Measurements from ENCODE around the gene PLA2G5. TPM values are rescaled to one million over a fixed set of nuclear protein-coding genes. Genes with fewer than 3 reads are reported as not detected.
A peak's percentile ranks its signal among the peaks of the same experiment; 100 is the strongest.

Gene PLA2G5
- total RNA-seq, 2 experiments from 2014 or later = not detected

GRCh38 chr1:20086800-20087199, 16.8 kb downstream of the PLA2G5 start:
- Mint-ChIP-seq H3K36me3 (no peaks in the 10 kb centered on the region), H3K4me3 (no peak overlapping the region), H3K4me1 (peaks cover 3% of the 10 kb centered on the region), H3K27me3 (peaks cover 39% of the 10 kb centered on the region), H3K27ac (no peak overlapping the region), H3K9me3 (ENCODE audit: low read depth) (no peaks in the 10 kb centered on the region)
- no peak for DNase-seq
- CTCF ChIA-PET = no interaction called here
- ATAC-seq = no peak

DNA sequence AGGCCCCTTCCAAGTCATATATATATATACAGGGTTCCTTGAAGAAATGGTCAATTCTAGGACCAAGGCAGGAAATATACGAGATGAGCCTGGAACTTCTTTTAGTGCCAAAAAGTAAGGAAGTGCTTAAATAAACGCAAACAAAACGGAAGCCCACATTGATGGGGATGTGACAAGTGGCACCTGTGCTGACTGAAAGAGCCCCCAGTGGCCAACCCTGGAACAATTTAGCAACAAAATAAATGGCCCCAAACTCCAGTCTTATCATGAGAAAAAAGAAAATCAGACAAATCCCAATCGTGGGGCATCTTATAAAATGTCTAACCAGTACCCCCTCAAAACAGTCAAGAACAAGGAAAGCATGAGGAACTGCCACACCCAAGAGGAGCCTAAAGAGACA, 17.7 kb downstream of the PLA2G5 start:
- ATAC-seq (no peak), DNase-seq (no peak)
- no peak overlapping the region for H3K27ac Mint-ChIP-seq
- H3K27me3 Mint-ChIP-seq = peaks cover 39% of the 10 kb centered on the region
- no peaks in the 10 kb centered on the region for H3K9me3 Mint-ChIP-seq (ENCODE audit: low read depth)
- H3K4me3 Mint-ChIP-seq = no peak overlapping the region
- no peaks in the 10 kb centered on the region for H3K4me1 Mint-ChIP-seq
- H3K36me3 Mint-ChIP-seq = no peaks in the 10 kb centered on the region
- CTCF ChIA-PET = no interaction called here

DNA sequence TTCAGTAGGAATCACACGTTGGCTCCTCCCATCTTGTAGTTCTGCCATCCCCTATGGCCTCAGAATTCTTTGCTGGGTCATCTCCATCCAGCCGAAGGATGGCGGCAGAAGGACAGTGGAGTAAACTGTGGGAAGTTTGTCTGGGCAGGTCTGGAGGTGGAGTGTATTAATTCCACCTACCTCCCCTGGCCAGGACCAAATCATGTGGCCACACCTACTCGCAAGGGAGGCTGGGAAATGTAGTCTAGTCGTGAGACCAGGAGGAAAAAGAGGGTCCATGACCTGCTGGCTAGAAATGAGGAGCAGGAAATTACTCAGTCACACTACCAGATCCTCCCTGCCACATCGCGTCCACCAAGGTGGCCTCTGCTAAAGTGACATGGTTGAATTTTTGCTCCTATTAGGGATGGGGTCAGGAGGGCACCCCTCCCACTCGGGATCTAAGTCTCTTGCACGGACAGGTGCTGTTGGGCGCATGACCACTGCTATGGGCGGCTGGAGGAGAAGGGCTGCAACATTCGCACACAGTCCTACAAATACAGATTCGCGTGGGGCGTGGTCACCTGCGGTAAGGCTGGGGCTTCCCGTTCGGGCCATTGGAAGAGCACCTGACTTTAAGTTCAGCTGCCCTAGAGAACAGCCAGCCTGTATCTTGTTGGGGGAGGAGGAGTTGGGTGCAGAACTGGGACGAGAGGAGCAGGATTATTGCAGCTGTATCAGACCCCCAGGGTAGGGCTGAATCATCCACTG, 19.5 kb downstream of the PLA2G5 start:
- Mint-ChIP-seq H3K36me3 (no peaks in the 10 kb centered on the region), H3K27me3 (peaks cover 34% of the 10 kb centered on the region), H3K9me3 (ENCODE audit: low read depth) (no peaks in the 10 kb centered on the region), H3K4me3 (no peak overlapping the region), H3K4me1 (no peaks in the 10 kb centered on the region), H3K27ac (no peak overlapping the region)
- ATAC-seq = no peak
- no peak for DNase-seq
- CTCF ChIA-PET = no interaction called here

DNA sequence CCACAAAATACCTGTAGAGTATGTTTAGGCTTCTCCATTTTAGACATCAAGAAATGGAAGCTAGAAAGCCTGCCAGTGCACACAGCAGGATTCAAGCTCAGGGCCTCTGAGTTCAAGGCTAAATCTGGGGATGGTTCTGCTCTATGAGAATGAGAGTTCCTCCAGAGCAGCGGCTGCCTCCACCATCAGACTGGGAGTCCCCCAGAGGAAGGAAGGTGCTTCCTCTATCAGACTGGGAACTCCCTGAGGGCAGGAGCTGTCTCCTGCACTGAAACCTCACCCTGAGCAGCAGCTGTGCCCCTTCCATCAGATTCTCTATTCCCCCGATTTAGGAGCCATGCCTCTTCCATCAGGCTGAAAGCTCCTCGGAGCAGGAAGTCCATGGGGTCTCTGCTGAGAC, 20.1 kb downstream of the PLA2G5 start:
- Mint-ChIP-seq H3K4me3 (no peak overlapping the region), H3K9me3 (ENCODE audit: low read depth) (no peaks in the 10 kb centered on the region), H3K36me3 (no peaks in the 10 kb centered on the region), H3K4me1 (no peaks in the 10 kb centered on the region), H3K27me3 (peaks cover 32% of the 10 kb centered on the region), H3K27ac (no peak overlapping the region)
- CTCF ChIA-PET = no interaction called here
- no peak for ATAC-seq
- no peak for DNase-seq

DNA sequence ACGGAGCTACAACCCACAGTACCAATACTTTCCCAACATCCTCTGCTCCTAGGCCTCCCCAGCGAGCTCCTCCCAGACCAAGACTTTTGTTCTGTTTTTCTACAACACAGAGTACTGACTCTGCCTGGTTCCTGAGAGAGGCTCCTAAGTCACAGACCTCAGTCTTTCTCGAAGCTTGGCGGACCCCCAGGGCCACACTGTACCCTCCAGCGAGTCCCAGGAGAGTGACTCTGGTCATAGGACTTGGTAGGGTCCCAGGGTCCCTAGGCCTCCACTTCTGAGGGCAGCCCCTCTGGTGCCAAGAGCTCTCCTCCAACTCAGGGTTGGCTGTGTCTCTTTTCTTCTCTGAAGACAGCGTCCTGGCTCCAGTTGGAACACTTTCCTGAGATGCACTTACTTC, 20.6 kb downstream of the PLA2G5 start:
- Mint-ChIP-seq H3K36me3 (no peaks in the 10 kb centered on the region), H3K27ac (no peak overlapping the region), H3K4me3 (no peak overlapping the region), H3K4me1 (no peaks in the 10 kb centered on the region), H3K27me3 (peaks cover 32% of the 10 kb centered on the region), H3K9me3 (ENCODE audit: low read depth) (no peaks in the 10 kb centered on the region)
- CTCF ChIA-PET = no interaction called here
- ATAC-seq (no peak), DNase-seq (no peak)

GRCh38 chr1:20093303-20093702, 23.3 kb downstream of the PLA2G5 start:
- peaks cover 32% of the 10 kb centered on the region for H3K27me3 Mint-ChIP-seq
- H3K4me1 Mint-ChIP-seq = no peaks in the 10 kb centered on the region
- DNase-seq (no peak), ATAC-seq (no peak)
- no peak overlapping the region for H3K4me3 Mint-ChIP-seq
- H3K36me3 Mint-ChIP-seq = no peaks in the 10 kb centered on the region
- CTCF ChIA-PET = interaction anchor here (0.6 to 1.5 kb wide), 2 partner anchors 25 to 117 kb away, joined by 3 read pairs; no protein-coding TSS in a partner anchor
- no peak overlapping the region for H3K27ac Mint-ChIP-seq
- no peaks in the 10 kb centered on the region for H3K9me3 Mint-ChIP-seq (ENCODE audit: low read depth)

DNA sequence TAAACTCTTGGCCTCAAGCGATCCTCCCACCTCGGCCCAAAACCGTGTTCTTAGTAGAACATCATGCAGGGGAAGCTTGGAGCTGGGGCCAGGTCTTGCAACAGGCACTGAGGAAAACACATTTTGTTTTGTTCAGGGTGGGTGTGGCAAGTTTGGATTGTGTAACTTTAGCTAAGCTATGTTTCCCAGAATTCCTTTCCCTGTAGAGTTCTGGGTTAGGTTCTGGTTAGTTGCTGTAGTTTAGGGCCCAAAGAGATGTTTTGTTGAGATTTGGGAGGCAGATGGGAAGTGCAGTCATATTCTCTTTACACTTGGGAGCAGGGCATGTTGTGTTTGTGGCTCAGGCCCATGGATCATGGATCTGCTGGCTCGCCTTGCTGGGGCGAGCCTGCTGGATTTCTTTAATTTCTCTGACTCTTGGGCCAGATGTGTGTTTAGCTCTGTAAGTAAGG, 24.0 kb downstream of the PLA2G5 start:
- Mint-ChIP-seq H3K27ac (no peak overlapping the region), H3K4me1 (no peaks in the 10 kb centered on the region), H3K36me3 (no peaks in the 10 kb centered on the region), H3K4me3 (no peak overlapping the region), H3K9me3 (ENCODE audit: low read depth) (no peaks in the 10 kb centered on the region), H3K27me3 (peaks cover 32% of the 10 kb centered on the region)
- ATAC-seq (no peak), DNase-seq (no peak)
- CTCF ChIA-PET = interaction anchor here (0.6 kb wide), 1 partner anchor 117 kb away, joined by 3 read pairs; no protein-coding TSS in a partner anchor

- no peaks in the 10 kb centered on the region for H3K9me3 Mint-ChIP-seq (ENCODE audit: low read depth)
- DNase-seq = no peak
- H3K36me3 Mint-ChIP-seq = no peaks in the 10 kb centered on the region
- peaks cover 28% of the 10 kb centered on the region for H3K27me3 Mint-ChIP-seq
- ATAC-seq = no peak
- H3K4me3 Mint-ChIP-seq = no peak overlapping the region
- H3K27ac Mint-ChIP-seq = no peak overlapping the region
- H3K4me1 Mint-ChIP-seq = no peaks in the 10 kb centered on the region
- CTCF ChIA-PET = no interaction called here
Observed at GRCh38 chr1:20095564-20096434, 25.8 kb downstream of the PLA2G5 start.

GRCh38 chr1:20096840-20097447, 26.9 kb downstream of the PLA2G5 start:
- H3K4me1 Mint-ChIP-seq = peaks cover 1% of the 10 kb centered on the region
- no peaks in the 10 kb centered on the region for H3K9me3 Mint-ChIP-seq (ENCODE audit: low read depth)
- H3K36me3 Mint-ChIP-seq = no peaks in the 10 kb centered on the region
- CTCF ChIA-PET = no interaction called here
- no peak for ATAC-seq
- peaks cover 17% of the 10 kb centered on the region for H3K27me3 Mint-ChIP-seq
- no peak overlapping the region for H3K4me3 Mint-ChIP-seq
- no peak for DNase-seq
- H3K27ac Mint-ChIP-seq = no peak overlapping the region

- H3K27ac Mint-ChIP-seq = no peak overlapping the region
- DNase-seq (no peak), ATAC-seq (no peak)
- H3K4me3 Mint-ChIP-seq = no peak overlapping the region
- H3K36me3 Mint-ChIP-seq = no peaks in the 10 kb centered on the region
- peaks cover 3% of the 10 kb centered on the region for H3K4me1 Mint-ChIP-seq
- H3K9me3 Mint-ChIP-seq (ENCODE audit: low read depth) = no peaks in the 10 kb centered on the region
- CTCF ChIA-PET = no interaction called here
- peaks cover 9% of the 10 kb centered on the region for H3K27me3 Mint-ChIP-seq
Observed at GRCh38 chr1:20099533-20099932, 29.5 kb downstream of the PLA2G5 start.

DNA sequence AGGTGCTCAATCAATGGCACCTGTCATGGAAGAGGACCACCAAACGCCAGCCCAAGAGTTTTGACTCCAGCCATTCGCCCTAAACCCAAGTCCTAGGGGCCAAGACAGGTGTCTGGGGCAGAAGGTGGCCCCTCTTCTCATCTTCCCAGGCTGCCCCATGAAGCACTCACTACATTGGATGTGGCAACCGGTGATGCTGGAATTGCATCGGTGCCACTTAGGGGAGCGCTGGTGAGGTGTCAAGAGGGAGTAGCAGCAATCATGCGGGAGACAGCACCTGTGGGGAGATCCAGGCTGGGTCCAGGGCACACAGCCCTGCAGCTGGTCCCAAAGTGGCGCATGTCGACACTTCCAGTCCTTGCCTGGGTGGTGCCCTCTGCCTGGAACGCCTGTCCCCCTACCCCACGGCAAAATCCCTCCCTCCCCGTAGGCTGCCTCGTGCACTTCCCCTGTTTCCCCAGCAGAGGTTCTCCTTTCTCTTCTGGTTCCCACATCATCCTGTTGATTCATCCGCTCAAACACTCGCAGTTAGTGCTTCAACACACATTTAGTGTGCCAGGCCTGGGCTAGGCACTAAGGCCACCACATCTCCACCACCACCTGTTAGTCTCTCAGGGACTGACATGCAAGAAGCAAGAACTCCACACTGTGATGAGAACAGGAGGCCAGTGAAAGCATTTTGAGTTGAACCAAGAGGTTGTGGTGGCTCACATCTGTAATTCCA, 30.8 kb downstream of the PLA2G5 start:
- Mint-ChIP-seq H3K9me3 (ENCODE audit: low read depth) (no peaks in the 10 kb centered on the region), H3K4me1 (peaks cover 3% of the 10 kb centered on the region), H3K27me3 (peaks cover 10% of the 10 kb centered on the region), H3K4me3 (no peak overlapping the region), H3K27ac (no peak overlapping the region), H3K36me3 (no peaks in the 10 kb centered on the region)
- CTCF ChIA-PET = interaction anchor here (1.0 to 1.4 kb wide), 2 partner anchors 92 to 183 kb away, joined by 3 to 4 read pairs; no protein-coding TSS in a partner anchor
- ATAC-seq = peak; percentile 67
- DNase-seq = peak; percentile 43

DNA sequence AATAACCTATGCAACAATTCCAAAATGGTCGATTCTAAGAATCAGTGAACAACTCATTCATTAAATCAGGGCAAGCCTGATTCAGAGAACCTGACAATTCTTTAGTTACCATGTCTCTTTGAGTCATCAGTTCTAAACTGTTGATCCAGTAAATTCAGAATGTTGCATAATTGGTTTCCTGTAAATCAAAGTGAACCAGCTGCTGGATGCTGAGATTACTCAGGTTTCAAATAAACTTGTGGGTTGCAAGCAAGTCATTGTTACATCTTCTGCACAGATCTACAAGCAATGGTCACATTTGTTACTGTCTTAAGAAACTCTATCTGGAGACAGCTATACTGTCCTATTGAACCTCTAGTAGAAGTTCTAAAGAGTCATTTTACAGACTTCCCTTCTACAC, 32.9 kb downstream of the PLA2G5 start:
- Mint-ChIP-seq H3K4me1 (peaks cover 3% of the 10 kb centered on the region), H3K36me3 (no peaks in the 10 kb centered on the region), H3K9me3 (ENCODE audit: low read depth) (no peaks in the 10 kb centered on the region), H3K4me3 (no peak overlapping the region), H3K27ac (no peak overlapping the region), H3K27me3 (peaks cover 17% of the 10 kb centered on the region)
- DNase-seq = no peak
- no peak for ATAC-seq
- CTCF ChIA-PET = no interaction called here

- Mint-ChIP-seq H3K27ac (no peak overlapping the region), H3K4me1 (peaks cover 3% of the 10 kb centered on the region), H3K27me3 (peaks cover 24% of the 10 kb centered on the region), H3K36me3 (no peaks in the 10 kb centered on the region), H3K9me3 (ENCODE audit: low read depth) (no peaks in the 10 kb centered on the region), H3K4me3 (no peak overlapping the region)
- CTCF ChIA-PET = no interaction called here
- no peak for ATAC-seq
- no peak for DNase-seq
Observed at GRCh38 chr1:20105856-20106255, 35.9 kb downstream of the PLA2G5 start.
